ENCODE data around the gene CIB2.

Gene CIB2

GRCh38 chr15:78064544-78064943 lies 66.7 kb downstream of the CIB2 start:
- no peak for DNase-seq

- no peak for DNase-seq
These were observed 67.3 kb downstream of the CIB2 start for GRCh38 chr15:78063970-78064385.

GRCh38 chr15:78063217-78063616 lies 68.0 kb downstream of the CIB2 start:
- no peak for DNase-seq

DNA sequence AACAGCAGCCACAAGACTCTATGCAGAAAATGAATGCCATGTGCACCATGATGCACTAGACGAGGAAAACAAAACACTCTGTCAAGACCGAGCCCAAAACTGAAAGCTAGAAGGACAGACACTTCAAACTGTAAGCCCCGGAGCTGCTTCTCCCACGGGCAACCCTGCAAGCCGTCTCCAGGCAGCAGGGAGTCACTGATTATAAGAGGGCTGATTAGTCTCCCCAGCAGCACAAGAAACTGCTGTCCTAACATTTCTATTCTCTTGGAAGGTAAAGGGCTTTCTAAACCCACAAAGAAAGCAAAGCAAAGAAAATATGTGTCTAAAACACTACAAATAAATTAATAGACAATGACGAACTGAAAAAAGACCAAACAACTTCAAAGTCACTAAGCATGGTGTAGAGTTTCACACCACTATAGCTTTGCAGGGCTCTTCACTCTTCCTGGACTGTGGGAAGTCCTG lies 69.2 kb downstream of the CIB2 start:
- no peak for DNase-seq

- DNase-seq: no peak
These were observed 71.0 kb downstream of the CIB2 start for GRCh38 chr15:78060232-78060631.

GRCh38 chr15:78059110-78059839 lies 72.0 kb downstream of the CIB2 start:
- DNase-seq: no peak

- DNase-seq: no peak
These were observed 72.8 kb downstream of the CIB2 start for GRCh38 chr15:78058401-78058935.

GRCh38 chr15:78057803-78058202 lies 73.4 kb downstream of the CIB2 start:
- DNase-seq: no peak

DNA sequence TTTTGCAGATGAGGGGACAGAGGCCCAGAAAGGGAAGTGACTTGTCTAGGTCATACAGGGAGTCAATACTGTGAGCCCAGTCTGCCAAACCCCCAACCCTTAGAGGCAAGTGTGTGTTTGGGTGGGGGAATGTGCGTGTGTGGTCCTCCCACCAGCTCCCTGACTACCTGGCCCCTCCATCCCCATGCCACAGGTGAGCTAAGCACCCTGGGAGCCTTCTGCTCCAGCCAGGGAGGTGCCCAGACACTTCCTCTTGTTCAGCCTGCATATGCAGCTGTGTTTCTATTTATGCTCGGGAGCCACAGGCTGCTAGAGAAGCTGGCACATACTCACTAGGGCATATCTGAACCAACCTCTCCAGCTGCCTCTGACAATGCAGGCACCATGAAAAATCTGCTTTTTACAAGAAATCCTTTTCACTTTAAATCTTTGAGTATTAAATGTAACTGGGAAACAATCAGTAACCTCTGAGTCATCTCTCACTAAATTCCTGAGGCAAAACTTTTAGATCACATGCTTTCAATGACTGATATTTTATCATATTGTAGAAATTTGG lies 74.5 kb downstream of the CIB2 start:
- no peak for DNase-seq

GRCh38 chr15:78055919-78056713 lies 75.1 kb downstream of the CIB2 start:
- DNase-seq: no peak

DNA sequence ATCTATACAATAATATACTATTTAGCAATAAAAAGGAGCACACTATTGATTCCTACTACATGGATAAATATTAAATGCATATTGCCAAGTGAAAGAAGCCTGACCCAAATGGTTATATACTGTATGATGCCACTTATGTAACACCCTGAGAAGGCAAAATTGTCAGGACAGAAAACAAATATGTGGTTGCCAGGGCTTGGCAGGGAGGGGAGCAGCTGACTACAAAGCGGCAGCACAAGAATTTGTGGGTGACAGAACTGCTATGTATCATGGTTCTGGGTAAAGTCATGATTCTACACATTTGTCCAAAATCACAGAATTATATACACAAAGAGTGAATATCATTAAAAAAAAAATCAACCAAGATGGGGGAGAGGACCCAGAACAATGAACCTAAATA lies 76.3 kb downstream of the CIB2 start:
- no peak for DNase-seq

All from DMS153 (cell line).